Measurements from ENCODE around the gene DNAH14. TPM values are rescaled to one million over a fixed set of nuclear protein-coding genes. Genes with fewer than 3 reads are reported as not detected.

Gene DNAH14
- total RNA-seq, 2 donors from 2014 or later = 5.8 to 7.7 TPM

DNA sequence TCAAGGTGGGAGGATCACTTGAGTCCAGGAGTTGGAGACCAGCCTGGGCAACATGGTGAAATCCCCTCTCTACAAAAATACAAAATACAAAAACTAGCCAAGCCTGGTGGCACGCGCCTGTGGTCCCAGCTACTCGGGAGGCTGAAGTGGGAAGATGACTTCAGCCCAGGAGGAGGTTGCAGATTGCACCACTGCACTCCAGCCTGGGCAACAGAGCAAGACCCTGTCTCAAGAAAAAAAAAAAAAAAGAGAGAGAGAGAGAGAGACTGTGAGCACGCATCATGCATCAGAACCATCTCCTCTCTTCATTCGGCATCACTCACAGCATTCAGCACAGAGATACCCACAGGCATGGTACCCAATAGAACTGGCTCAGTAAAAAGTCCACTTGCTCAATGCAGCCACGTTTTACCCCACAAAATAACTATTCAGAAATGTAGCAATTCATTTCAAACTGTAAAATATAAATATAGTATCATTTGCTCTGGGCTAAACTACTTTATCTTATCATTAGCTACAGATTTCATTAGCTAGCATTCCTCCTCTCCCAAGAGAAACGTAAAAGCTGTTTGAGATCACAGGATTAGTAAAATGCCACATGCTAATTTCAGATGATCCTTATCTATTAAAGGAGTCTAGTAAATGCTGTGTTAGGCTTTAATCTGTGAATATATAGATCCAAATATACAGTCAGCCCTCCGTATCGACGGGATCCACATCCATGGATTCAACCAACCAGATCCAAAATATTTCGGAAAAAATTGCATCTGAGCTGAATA is 486.7 kb downstream of the DNAH14 start:
- Histone ChIP-seq H3K27me3 (no peaks in the 10 kb centered on the region), H3K36me3 (peaks cover 73% of the 10 kb centered on the region), H3K4me3 (no peak overlapping the region), H3K4me1 (no peaks in the 10 kb centered on the region), H3K9me3 (no peaks in the 10 kb centered on the region), H3K27ac (no peak overlapping the region)
- TF ChIP-seq, protein P1, sequence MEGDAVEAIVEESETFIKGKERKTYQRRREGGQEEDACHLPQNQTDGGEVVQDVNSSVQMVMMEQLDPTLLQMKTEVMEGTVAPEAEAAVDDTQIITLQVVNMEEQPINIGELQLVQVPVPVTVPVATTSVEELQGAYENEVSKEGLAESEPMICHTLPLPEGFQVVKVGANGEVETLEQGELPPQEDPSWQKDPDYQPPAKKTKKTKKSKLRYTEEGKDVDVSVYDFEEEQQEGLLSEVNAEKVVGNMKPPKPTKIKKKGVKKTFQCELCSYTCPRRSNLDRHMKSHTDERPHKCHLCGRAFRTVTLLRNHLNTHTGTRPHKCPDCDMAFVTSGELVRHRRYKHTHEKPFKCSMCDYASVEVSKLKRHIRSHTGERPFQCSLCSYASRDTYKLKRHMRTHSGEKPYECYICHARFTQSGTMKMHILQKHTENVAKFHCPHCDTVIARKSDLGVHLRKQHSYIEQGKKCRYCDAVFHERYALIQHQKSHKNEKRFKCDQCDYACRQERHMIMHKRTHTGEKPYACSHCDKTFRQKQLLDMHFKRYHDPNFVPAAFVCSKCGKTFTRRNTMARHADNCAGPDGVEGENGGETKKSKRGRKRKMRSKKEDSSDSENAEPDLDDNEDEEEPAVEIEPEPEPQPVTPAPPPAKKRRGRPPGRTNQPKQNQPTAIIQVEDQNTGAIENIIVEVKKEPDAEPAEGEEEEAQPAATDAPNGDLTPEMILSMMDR (IDR thresholded peaks at IDR 0.05) = no peak
- no peak for DNase-seq (ENCODE audit: low spot score)

DNA sequence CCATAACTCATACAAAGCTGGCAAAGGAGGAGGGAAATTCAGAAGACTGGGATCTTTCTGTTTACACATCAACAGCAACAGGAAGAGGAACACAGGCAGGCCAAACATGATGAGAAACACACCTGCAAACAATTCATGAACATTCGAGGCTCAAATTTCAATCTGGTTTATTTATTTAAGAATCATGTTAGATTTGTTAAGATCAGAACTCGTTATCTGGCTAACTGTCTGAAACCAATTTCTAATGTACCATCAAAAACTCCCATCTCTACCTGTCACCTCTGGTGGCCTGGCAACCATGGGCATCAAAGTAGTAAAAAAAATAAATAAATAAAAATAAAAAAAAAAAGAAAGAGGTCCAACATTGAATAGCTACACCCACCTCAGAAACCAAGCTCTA is 488.6 kb downstream of the DNAH14 start:
- Histone ChIP-seq H3K27me3 (no peaks in the 10 kb centered on the region), H3K4me1 (no peaks in the 10 kb centered on the region), H3K9me3 (no peaks in the 10 kb centered on the region), H3K36me3 (peaks cover 56% of the 10 kb centered on the region), H3K4me3 (no peak overlapping the region), H3K27ac (no peak overlapping the region)
- TF ChIP-seq, protein P1 (IDR thresholded peaks at IDR 0.05) = no peak
- no peak for DNase-seq (ENCODE audit: low spot score)

DNA sequence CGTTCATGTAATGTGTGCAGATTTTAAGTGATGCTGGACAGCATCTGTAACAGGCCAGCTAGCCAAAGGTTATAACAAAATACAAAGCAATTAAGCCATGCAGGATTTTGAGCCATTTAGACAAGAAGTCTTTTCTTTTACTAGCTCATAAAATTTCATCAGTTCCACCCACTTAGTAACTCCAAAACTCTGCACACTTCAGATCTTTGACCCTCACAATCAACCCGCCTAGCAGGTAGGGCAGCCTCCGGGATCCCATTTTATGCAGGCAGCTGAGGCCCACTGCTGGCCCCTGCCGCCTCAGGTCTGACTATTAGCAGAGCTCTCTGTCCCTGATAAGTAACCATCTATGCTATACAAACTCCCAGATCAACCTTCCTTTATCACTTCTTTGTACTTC is 489.1 kb downstream of the DNAH14 start:
- no peak overlapping the region for H3K4me3 ChIP-seq
- H3K9me3 ChIP-seq = no peaks in the 10 kb centered on the region
- no peak overlapping the region for H3K27ac ChIP-seq
- TF ChIP-seq, protein P1 (IDR thresholded peaks at IDR 0.05) = no peak
- no peaks in the 10 kb centered on the region for H3K27me3 ChIP-seq
- no peaks in the 10 kb centered on the region for H3K4me1 ChIP-seq
- no peak for DNase-seq (ENCODE audit: low spot score)
- peaks cover 52% of the 10 kb centered on the region for H3K36me3 ChIP-seq

DNA sequence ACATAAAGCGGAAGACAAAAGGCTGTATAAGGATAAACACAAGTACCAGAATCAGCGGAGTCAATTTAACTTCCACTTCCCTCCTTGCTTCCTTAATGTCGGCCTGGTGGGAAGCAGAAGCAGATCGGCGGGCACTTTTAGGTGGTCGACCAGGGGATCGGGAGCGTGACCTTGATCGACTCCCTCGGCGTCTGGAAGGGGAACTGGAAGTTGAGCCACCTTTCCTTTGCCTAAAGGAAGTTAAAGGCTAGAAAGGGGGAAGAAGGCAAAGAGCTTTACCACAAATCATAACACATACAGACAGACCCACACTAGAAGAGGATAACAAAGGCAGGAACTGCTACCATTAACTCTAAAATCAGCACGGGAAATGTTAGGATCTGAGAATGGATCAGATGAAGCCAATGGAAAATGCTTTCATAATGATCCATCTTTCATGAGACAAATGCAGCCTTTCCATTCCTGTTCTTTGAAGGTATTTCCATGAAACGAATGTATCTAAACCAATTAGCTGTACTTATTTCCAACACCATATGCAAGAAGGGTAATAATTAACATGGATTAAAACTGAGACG is 492.6 kb downstream of the DNAH14 start:
- Histone ChIP-seq H3K4me1 (peaks cover 0 to 31% of the 10 kb centered on the region in 2 donors), H3K27me3 (no peaks in the 10 kb centered on the region), H3K36me3 (peaks cover 27% of the 10 kb centered on the region), H3K4me3 (no peak overlapping the region), H3K9me3 (no peaks in the 10 kb centered on the region), H3K27ac (no peak overlapping the region)
- DNase-seq (ENCODE audit: low spot score) = no peak
- TF ChIP-seq, protein P1 (IDR thresholded peaks at IDR 0.05) = no peak

DNA sequence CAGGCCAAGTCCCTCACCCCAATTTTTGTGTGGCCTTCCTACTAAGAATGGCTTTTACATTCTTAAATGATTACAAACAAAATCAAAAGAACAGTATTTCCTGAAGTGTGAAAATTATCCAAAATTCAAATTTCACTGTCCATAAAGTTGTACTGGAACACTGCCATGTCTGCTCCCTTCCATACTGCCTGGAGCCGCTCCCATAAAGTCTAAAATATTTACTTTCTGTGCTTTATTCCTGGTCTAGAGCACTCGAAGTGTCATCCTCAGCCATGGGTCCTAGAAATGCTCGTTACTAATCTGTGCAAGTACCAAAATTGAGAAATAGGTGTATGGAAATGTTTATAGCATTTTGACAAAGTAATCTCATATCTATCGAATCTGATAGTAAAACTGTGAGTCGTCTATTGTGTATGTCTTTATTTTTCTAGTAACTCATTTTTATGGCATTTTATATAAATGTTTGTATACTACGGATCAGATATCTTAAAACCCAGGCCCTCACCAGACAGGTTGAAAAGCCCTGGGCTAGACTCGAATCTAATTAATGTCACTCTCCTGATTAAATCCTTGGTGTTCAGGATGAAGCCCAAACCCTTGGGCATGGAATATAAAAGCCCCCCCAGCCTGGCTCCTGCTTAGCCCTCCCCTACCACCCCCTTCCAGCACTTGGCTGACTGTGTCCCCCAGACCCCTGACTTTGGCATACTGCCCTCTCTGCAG is 493.5 kb downstream of the DNAH14 start:
- peaks cover 19% of the 10 kb centered on the region for H3K36me3 ChIP-seq
- TF ChIP-seq, protein P1 (IDR thresholded peaks at IDR 0.05) = no peak
- no peak overlapping the region for H3K27ac ChIP-seq
- no peaks in the 10 kb centered on the region for H3K9me3 ChIP-seq
- no peak for DNase-seq (ENCODE audit: low spot score)
- H3K27me3 ChIP-seq = no peaks in the 10 kb centered on the region
- peaks cover 0 to 32% of the 10 kb centered on the region in 2 donors for H3K4me1 ChIP-seq
- no peak overlapping the region for H3K4me3 ChIP-seq

Data from right atrium auricular region (tissue), 2 donors.